ENCODE measurements around the gene PAQR7.
"Not testable (repeated sequence)": the region's sequence is repeated elsewhere in the genome, so short reads cannot be mapped to it uniquely, and the experiment has no call there.

Gene PAQR7

DNA sequence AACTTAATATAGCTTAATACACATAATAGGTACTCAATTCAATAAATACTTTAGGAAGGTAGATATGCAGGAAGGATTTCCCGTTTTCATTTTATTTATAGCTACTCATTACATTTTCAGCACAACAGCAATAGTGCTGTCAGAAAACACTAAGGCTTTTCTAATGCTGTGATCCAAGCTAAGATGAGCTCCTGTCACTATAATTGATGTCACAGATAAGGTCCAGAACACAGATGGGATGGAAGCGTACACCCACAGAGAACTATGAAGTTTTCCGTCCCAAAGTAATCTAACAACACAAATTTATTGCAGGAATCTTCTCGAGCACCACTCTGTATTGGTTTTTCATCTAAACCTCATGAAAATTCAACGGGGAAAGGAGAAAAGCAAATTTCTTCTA lies 29.8 kb downstream of the PAQR7 start:
- no peak for DNase-seq (ENCODE audit: low read depth)

DNA sequence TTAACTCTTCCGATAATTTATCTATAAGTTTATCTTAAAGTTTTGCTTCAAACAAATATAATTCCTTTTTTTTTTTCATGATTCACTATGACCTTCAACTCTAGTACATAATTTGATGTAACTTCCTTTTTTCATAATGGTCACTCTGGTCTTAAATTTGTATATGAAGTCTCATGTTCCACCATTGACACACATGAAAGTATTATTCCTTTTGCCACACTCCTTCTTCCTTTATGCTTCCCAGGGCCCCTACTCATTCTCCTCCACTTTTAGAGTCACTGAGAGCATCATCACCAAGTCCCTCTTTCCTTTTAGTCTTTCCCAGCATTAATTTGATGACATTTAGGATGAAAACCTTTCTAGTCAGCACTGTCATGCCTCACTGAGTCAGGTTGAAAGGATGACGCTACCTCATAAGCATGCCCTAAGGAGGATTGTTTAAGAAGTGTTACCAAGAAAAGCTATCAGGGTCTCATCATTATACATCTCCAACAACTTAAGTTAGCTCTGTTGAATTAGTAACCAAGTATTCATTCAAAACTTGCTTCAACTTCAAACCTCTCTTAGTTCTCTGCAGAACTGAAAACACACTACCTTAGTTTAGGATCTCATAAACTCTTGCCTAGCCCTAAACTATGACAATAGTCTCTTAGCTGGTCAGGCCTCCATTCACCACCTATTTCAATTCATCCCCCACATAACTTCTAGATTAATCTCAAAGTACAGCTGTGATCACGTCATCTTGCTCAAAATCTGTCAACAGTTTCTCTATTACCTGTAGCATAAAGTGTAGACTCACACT lies 30.8 kb downstream of the PAQR7 start:
- DNase-seq (ENCODE audit: low read depth), result no peak

DNA sequence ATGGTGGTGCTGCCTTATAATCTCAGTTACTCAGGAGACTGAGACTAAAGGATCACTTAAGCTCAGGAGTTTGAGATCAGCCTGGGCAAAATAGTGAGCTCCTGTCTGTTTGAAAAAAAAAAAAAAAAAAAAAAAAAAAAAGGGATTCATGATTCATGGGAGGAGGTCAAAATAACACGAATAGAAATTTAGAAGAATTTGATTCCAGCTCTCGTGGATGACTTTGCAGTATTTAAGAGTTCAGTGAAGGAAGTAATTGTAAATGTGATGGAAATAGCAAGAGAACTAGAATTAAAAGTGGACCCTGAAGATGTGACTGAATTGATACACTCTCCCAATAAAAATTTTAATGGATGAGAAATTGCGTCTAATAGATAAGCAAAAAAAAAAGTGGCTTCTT lies 32.0 kb downstream of the PAQR7 start:
- DNase-seq (ENCODE audit: low read depth), result no peak

DNA sequence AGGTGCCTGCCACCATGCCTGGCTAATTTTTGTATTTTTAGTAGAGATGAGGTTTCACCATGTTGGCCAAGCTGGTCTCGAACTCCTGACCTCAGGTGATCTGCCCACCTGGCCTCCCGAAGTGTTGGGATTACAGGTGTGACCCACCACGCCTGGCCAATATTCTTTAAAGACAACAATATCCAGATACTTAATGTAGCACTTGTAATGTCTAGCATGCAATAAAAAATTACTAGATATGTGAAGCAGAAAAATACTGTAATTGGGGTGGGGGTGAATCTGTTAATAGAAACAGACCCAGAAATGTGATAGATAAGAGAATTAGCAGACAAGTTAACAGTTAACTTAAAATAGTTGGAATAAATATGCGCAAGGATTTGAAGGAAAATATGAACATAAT lies 35.7 kb downstream of the PAQR7 start:
- DNase-seq (ENCODE audit: low read depth), result not testable (repeated sequence)

DNA sequence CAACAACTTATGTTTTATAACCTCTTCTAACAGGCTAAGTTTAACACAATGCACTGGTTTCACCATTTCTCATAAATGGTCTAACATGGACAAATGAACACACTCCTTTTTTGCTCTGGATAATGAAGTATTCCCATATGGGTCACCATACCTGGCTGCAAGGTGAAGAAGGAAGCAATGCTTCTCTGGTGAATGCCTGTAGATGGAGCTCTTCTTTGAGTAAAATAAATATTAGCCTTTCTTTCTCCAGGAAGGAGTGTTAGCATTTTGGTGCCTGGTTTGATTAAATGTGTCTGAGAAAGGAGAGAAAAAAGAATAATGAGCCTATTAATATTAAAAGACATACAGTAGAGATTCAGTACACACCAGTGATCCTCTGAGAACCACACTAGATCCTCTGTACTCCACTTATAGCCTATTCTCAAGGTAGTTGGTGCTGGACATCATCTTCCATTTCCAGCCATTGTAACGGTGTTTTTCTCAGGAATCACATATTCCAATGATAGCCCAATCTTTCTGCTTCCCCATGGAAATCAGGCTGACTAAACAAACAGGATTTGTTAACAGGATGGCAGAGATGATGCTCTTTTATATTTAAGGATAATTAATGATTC lies 38.1 kb downstream of the PAQR7 start:
- DNase-seq (ENCODE audit: low read depth), result no peak

DNA sequence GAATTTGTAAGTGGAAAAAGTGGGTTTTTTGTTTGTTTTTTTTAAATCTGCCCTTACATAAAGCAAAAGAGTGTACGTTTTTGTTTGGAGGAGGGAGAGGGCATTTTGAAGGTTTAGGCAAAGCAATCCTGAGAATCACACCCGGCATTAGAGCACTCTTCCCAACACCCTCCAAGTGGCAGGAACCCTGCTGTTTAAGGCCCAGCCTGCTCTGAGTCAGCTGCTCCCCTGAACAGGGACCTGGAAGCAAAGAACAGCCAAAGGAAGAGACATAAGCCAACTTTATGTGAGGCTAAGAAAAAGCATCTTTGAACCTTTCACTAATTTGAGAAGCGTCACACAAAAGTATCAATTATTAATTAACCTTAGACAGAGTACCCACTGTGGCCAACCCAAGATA lies 38.8 kb downstream of the PAQR7 start:
- no peak for DNase-seq (ENCODE audit: low read depth)

DNA sequence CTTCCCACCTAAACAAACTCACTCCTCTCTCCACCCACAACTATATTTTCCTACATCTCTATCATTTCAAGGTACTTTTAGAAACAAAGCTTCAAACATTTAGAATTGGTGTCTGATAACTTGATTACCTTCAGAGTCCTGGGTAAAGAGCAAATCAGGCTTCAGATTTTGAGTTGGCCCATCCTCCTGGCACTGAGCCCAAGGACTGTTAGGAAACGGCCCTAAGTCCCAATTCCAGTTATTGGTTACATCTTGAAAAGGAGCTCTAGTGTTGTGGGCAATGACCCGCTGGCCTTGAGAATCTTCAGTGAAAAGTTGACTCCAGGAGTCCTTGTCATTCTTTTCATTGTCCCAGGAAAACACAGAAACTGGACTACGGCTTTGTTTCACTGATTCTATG lies 40.6 kb downstream of the PAQR7 start:
- DNase-seq (ENCODE audit: low read depth), result no peak

DNA sequence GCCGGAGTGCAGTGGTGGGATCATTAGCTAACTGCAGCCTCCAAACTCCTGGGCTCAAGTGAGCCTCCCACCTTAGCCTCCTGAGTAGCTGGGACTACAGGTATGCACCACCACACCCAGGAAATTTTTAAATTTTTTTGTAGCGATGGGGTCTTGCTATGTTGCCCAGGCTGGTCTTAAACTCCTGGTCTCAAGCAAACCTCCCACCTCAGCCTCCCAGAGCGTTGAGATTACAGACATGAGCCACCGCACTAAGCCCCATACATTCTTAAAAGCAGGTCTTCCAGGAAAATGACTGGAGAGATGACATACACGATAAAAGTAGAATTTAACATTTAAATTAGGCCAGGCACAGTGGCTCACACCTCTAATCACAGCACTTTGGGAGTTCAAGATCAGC lies 42.4 kb downstream of the PAQR7 start:
- DNase-seq (ENCODE audit: low read depth), result no peak

DNA sequence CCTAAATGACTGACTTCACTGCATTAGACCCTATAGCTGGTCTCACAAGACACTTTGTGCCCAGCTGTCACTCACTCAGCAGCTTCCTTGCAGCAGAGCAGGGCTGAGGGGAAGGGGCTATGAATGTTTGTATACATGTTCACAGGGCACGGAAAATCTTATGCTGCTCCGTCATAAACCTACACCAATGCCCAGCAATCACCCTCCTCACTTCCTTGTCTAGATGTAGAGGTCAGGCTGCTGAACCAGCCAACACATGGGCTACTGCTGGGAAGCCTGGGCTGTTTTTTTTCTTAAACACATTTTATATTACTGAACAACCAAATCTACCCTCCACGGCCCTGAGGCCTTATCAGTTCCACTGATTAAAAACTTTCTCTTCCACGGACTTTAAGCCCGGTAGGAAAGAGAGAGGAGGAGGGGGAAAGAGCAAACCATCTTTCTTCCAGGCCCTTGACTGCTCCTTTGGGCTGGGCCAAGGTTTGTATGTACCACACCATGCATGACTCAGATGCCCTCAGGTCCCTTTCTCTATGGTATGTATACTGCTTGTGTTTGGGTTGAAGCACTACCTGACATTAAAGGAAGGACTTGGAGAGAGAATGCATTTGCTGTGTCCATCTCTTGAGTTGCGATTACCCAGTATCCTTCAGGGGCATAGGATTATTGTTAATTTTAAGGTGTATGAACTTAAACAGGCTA lies 43.0 kb downstream of the PAQR7 start:
- no peak for DNase-seq (ENCODE audit: low read depth)

DNA sequence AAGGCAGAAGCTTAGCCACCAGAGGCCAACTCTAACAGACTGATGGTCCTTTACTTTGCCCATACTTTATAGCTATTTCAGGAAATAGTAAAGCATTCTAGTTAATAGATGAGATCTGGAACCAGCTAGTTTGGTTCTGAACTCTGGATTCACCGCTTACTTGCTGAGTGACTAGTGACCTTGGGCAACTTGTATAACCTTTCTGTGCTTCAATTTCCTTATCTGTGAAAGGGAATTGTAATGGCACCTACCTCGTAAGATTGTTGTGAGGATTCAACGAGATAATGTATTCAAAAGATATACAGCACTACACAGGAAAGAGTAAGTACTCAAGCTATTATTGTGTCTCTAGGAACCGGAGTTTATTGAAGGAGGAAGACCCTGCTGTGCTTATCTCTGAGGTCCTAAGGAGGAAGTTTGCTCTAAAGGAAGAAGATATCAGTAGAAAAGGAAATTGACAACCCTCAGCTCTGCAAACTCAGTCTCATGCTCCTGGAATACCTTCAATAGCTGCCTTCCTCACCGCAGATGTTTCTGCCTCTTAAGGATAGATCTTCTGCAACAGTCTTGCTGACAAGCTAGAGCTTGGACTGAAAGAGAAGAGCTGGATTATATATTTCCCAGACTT lies 43.8 kb downstream of the PAQR7 start:
- DNase-seq (ENCODE audit: low read depth), result no peak

DNA sequence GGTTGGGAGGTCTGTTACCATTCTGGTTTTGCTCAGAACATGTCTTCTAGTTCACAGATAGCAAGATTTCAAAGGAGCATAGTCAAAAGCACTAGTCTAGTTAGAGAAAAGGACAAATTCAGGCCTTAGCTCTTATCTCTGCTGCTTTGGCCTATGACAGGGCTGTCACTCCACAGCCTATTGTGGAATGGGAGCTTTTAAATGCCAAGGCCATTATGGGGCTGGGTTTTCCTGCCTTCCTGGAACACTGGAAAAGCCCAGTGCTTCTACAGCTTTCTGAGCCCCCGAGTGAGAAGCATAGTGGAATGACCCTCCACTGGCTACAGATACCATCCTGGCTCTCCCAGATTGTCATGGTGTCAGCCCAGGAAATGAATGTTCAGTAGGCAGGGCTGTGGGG lies 46.5 kb downstream of the PAQR7 start:
- no peak for DNase-seq (ENCODE audit: low read depth)

DNA sequence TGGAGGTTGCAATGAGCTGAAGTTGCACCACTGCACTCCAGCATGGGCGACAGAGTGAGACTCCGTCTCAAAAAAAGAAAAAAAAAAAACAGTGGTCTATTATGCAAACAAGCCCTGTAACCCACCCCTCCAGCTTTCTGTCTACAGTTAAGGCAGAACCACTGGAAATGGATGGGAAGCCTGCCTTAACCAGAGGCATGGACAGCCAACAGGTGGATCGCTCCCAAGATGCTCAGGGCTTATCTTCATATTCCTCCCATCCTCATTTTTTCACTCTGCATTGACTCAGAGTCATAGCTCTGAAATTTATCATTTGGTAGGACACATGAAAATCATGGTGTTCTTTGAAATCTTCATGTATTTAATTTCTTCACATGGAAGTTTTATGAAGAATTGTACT lies 47.0 kb downstream of the PAQR7 start:
- no peak for DNase-seq (ENCODE audit: low read depth)

DNA sequence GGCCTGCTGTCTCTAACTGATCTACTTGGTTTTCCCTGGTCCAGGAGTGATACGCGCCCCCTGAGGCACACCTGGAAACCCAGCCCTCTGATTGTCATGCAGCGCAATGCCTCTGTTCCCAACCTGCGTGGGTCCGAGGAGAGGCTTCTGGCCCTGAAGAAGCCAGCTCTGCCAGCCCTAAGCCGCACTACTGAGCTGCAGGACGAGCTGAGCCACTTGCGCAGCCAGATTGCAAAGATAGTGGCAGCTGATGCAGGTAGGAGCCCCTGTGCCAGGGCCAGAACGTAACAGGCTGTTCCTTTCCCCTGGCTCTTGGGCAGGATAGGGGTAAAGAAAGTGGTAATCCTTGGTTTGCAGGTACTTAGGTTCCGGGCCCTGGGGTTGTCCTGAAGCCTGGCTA lies 48.9 kb downstream of the PAQR7 start:
- no peak for DNase-seq (ENCODE audit: low read depth)

DNA sequence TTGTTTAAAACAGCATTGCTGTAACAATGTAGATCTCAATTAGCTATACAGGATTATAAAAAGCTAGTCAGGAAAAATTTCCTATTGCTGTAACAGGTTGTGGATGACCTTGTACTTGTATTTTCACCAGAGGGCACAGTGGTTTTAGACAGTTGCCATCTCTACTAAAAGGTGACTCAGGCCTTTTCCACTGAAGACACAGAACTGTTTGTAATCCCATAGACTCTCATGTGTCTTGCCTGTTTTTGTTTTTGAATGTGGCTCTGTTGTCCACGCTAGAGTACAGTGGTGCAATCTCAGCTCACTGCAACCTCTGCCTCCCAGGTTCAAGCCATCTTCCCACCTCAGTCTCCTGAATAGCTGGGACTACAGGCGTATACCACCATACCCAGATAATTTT lies 49.9 kb downstream of the PAQR7 start:
- no peak for DNase-seq (ENCODE audit: low read depth)

DNA sequence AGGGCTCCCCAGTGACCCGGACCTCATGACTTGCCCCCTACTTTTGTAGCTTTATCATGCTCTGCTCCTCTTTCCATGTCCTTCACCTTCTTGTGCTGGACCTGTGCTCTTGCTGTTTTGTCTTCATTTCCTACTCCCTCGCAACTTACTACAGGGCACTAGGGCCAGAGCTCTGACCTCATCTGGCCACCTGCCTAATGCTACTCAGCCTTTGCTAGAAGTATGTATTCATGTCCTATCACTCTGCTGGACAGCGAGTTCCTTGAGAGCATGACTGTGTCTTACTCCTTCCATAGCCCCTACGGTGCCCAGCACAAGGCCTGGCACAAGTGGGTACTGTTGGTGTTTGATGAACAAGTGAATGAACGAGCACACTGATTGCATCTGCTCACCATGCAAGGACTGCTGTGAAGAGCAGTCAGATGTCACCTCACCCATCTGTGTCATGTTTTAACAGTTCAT lies 53.8 kb downstream of the PAQR7 start:
- no peak for DNase-seq (ENCODE audit: low read depth)

DNA sequence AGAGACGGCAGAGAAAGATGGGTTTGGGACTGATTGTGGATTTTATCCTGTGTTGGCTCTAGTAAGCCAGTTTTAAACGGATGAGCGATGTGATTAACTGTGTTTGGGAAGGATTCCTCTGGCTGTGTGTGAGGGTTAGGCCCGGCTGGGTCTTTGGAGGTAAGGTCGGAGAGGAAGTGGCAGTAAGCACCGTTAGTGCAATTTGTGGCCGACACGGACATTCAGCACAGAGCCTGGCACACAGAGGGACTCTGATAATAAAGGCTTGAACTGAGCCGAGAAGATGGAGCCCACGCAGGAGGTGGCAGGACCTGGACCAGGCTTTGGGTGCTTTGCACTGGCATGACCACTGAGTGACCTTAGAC lies 54.4 kb downstream of the PAQR7 start:
- DNase-seq (ENCODE audit: low read depth), result no peak

DNA sequence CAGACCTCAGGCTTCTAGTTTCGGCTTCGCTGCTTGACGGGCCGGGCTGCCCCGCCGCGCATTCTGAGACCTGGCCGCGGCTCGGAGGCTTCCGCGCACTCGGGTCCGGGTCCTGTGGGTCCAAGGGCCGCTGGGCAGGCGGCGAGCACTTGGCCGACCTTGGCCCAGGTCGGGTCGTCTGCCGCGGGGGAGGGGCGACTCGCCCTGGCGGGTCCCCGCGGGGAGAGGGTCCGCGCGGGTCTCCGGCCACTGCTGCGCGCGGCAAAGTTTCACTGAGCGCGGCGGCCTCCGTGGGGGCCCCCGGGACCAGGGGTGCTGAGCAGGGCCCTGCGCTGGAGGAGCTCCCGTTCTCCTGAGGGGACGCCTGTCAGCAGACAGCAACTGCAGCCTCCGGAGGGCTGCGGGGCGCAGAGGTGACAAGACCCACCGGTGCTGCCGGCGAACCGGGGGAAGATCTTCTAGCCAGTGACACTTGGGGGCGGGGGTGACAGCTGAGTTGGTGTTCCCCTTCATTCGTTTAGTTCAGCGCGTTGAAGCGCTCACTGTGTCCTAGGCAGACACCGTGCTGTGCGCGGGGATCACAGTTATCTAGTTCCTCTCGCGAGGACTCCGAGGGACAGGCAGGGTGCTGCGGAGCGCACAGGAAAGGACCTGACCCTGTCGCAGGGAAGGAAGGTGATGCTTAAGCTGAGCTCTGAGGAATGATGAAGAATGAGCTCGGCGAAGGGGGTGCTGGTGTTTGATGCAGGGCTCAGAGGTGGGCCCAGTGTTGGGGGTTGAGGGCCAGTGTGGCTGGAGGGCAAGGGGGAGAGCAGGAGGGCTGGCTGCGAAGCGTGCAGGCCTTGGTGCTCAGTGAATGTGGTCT lies 55.0 kb downstream of the PAQR7 start:
- DNase-seq (ENCODE audit: low read depth), result peak; percentile 46

DNA sequence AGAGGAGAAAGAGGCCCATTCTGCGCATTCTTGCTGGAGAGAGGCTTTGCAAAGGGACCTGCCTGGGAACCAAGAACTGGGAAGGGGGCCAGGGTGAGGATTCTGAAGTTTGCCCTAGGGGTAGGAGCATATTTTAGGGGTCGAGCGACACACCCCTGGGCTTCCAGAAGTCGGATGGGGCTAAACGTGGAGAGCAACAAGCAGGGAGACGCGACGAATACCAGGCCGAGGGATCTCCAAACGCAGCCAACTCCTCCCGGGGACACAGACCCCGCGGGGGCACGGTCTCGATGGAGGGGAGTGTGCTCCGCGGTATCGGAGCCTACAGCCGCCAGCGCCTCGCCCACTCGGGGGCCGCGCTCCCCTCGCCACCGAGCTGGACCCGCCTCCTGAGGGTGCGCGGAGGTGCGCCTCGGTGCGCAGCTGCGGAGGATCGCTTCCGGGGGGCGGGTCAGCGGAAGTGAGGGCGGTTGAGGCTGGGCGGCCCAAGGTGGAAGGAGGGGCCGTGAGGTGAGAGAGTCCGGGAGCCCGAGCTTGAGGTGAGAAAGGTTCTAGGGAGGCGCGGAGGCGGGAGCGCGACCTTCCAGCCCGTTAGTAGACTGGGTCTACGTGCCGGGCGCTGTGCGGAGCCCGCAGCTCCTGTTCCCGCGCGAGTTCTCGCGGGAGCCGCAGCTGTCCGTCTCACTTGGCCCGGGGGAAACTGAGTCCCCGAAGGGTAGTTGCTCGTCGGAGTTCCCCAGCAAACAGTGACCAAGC lies 55.8 kb downstream of the PAQR7 start, which contains the start of gene MTFR1L:
TSS of gene MTFR1L (plus strand) at position 464 of the 756 bp plus-strand sequence. CDS start 3,151 bp downstream, outside the sequence.
- DNase-seq (ENCODE audit: low read depth), result peak; percentile 90

DNA sequence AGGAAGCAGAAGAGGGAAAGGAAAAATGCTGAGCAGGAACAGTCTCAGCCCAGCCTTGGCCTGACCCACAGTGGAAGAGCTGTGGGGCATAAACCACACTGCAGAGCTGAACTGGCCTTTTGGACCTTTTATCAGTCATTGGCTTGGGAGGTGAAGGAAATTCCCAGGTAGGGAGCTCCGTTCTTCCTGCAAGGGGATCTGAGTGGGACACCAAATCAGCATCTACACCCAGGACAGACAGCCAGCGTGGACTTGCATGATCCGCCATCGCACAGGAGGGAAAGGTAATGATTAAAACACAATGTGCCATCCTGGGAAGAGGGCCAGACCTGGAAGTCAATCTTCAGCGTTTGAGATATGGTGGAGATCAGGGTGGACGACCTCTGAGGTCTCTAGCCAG lies 56.9 kb downstream of the PAQR7 start:
- no peak for DNase-seq (ENCODE audit: low read depth)

DNA sequence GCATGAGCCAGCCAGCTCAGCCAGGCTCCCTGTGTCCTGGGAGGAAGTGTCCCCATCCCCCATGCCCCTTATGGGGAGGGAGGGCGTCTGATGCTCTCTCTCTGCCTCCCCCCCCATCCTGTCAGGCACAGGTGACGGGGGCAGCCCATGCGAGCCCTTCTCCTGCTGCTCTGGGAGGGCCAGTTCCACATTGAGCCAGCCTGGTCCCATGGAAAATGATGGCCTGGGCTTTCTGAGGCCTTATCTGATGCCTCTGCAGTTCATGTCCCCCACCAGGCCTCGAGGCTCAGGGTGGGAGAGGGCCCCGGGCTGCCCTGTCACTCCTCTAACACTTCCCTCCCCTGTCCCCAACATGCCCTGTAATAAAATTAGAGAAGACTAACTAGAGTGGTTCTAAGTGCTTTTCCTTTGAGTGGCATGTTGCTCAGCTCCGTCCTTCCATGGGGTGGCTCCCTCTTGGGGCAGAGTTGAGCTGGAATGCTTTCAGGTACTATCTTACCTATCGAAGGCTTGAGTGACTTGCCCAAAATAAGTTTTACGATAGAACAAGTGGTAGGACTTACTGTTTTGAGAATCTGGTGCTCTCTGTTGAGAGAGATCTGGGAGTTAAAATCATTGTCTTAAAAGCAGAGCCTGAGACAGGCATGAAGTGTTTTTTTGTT lies 57.5 kb downstream of the PAQR7 start:
- no peak for DNase-seq (ENCODE audit: low read depth)

Data from activated T-helper 9 cell treated with anti-CD3 and anti-CD28 coated beads, Interleukin-2, amount 50 U/mL, for 16 hours (primary cell).